Smooth muscle cell (in vitro differentiated cells): Measurements from ENCODE around the gene DMC1. TPM values are rescaled to one million over a fixed set of nuclear protein-coding genes. Genes with fewer than 3 reads are reported as not detected.

Experiments
- DNase-seq: peaks from one replicate; lab custom pipeline; 2025; ENCODE audit not compliant: unreplicated experiment; lab: John Stamatoyannopoulos, UW
- H2AFZ ChIP-seq: fragments of 200-600 bp; sonication (generic); 2 replicates; pipeline ENCODE4 v1.6.0; 2016; ENCODE audit warnings: antibody characterized with exemption, low read depth, mild to moderate bottlenecking
- H3F3A ChIP-seq: fragments of 200-600 bp; sonication (generic); 2 replicates; pipeline ENCODE4 v1.6.0; 2017; ENCODE audit warnings: antibody characterized with exemption, low read depth
- H3K27ac ChIP-seq: fragments of 200-600 bp; sonication (generic); 2 replicates; pipeline ENCODE4 v1.5.1; 2016; ENCODE audit warnings: low read depth, mild to moderate bottlenecking
- H3K27me3 ChIP-seq: fragments of 200-600 bp; sonication (generic); 2 replicates; pipeline ENCODE4 v1.6.1; 2016; ENCODE audit warnings: low read depth, mild to moderate bottlenecking
- H3K36me3 ChIP-seq: fragments of 200-600 bp; sonication (generic); 2 replicates; pipeline ENCODE4 v1.5.1; 2016; ENCODE audit warnings: low read depth
- H3K4me1 ChIP-seq: fragments of 200-600 bp; sonication (generic); 2 replicates; pipeline ENCODE4 v1.5.1; 2016; ENCODE audit warnings: low read depth
- H3K4me2 ChIP-seq: fragments of 200-600 bp; sonication (generic); 2 replicates; pipeline ENCODE4 v1.6.0; 2016; ENCODE audit warnings: mild to moderate bottlenecking
- H3K4me3 ChIP-seq: fragments of 200-600 bp; sonication (generic); 2 replicates; pipeline ENCODE4 v1.5.1; 2016; ENCODE audit warnings: mild to moderate bottlenecking
- H3K79me2 ChIP-seq: fragments of 200-600 bp; sonication (generic); 2 replicates; pipeline ENCODE4 v1.6.0; 2016; ENCODE audit warnings: low read depth, mild to moderate bottlenecking
- H3K9ac ChIP-seq: fragments of 200-600 bp; sonication (generic); 2 replicates; pipeline ENCODE4 v1.6.0; 2016; ENCODE audit warnings: low read depth
- H3K9me3 ChIP-seq: fragments of 200-600 bp; sonication (generic); replicated peaks from 2 replicates; pipeline ENCODE4 v1.5.1; 2016; ENCODE audit warnings: low read depth
- H4K20me1 ChIP-seq: fragments of 200-600 bp; sonication (generic); 2 replicates; pipeline ENCODE4 v1.6.0; 2016; ENCODE audit warnings: low read depth
- CTCF ChIP-seq: fragments of 200-600 bp; sonication (generic); IDR thresholded peaks from 2 replicates; pipeline ENCODE4 v1.5.1; 2017; ENCODE audit warnings: borderline replicate concordance, mild to moderate bottlenecking, antibody characterized with exemption; ENCODE audit not compliant: insufficient read depth, poor library complexity, severe bottlenecking
- WGBS: methylation state at CpG from one replicate; pipeline ENCODE4 v1.1.7; 2016; ENCODE audit warnings: low lambda C conversion rate; 5-methylcytosine and 5-hydroxymethylcytosine counted together
- polyA plus RNA-seq: library from polyadenylated mRNA; unstranded; fragments of >200 nt; fragmentation: Nextera tagmentation; extraction: Ambion mirVana; gene quantifications from 2 replicates; pipeline ENCODE4 v1.2.1, GENCODE V29; 2016
- total RNA-seq: library from RNA; depleted of rRNA; stranded (reverse); fragments of >200 nt; gene quantifications from 2 replicates; pipeline ENCODE4 v1.2.3, GENCODE V29; 2014

The DMC1 gene
- total and polyA plus RNA-seq, 2 experiments from 2014 or later: 0.81 to 1.1 TPM

GRCh38 chr22:38487946-38488345 lies 82.0 kb downstream of the DMC1 start:
- Histone ChIP-seq H3K4me3 (no peak overlapping the region), H3K4me2 (no peak overlapping the region), H3K9me3 (no peaks in the 10 kb centered on the region), H3F3A (peaks cover 78% of the 10 kb centered on the region), H3K27me3 (no peaks in the 10 kb centered on the region), H3K79me2 (peaks cover 34% of the 10 kb centered on the region), H3K27ac (peak overlapping the region; percentile 75), H3K36me3 (peaks cover 26% of the 10 kb centered on the region), H2AFZ (no peak overlapping the region), H4K20me1 (peaks cover 97% of the 10 kb centered on the region), H3K9ac (no peak overlapping the region), H3K4me1 (no peaks in the 10 kb centered on the region)
- WGBS: 90% methylated on average over 6 of the region's 6 CpGs
- DNase-seq: no peak
- TF ChIP-seq CTCF: no peak

GRCh38 chr22:38485783-38486182 lies 84.2 kb downstream of the DMC1 start:
- no peak for DNase-seq

GRCh38 chr22:38484244-38484643 lies 85.7 kb downstream of the DMC1 start:
- Histone ChIP-seq H3K9ac (no peak overlapping the region), H3K9me3 (no peaks in the 10 kb centered on the region), H2AFZ (no peak overlapping the region), H3K4me2 (no peak overlapping the region), H4K20me1 (peaks cover 90% of the 10 kb centered on the region), H3F3A (peaks cover 89% of the 10 kb centered on the region), H3K36me3 (peaks cover 23% of the 10 kb centered on the region), H3K27me3 (no peaks in the 10 kb centered on the region), H3K27ac (peak overlapping the region; percentile 32), H3K4me3 (no peak overlapping the region), H3K4me1 (no peaks in the 10 kb centered on the region), H3K79me2 (peaks cover 13% of the 10 kb centered on the region)
- 75% methylated on average over 1 of the region's 1 CpG for WGBS
- no peak for DNase-seq
- TF ChIP-seq CTCF: no peak

More at GRCh38 chr22:38485783-38486182, 84.2 kb downstream of the DMC1 start:
- Histone ChIP-seq H3K9me3 (no peaks in the 10 kb centered on the region), H3K79me2 (peaks cover 25% of the 10 kb centered on the region), H3F3A (peaks cover 91% of the 10 kb centered on the region), H3K27me3 (no peaks in the 10 kb centered on the region), H3K4me3 (no peak overlapping the region), H4K20me1 (peaks cover 91% of the 10 kb centered on the region), H3K4me1 (no peaks in the 10 kb centered on the region), H3K4me2 (no peak overlapping the region), H3K27ac (no peak overlapping the region), H2AFZ (no peak overlapping the region), H3K36me3 (peaks cover 26% of the 10 kb centered on the region), H3K9ac (no peak overlapping the region)
- WGBS: 77% methylated on average over 5 of the region's 5 CpGs
- no peak for TF ChIP-seq CTCF

GRCh38 chr22:38482662-38483308 lies 87.2 kb downstream of the DMC1 start:
- H3K4me3 ChIP-seq: no peak overlapping the region
- peaks cover 85% of the 10 kb centered on the region for H4K20me1 ChIP-seq
- 94% methylated on average over 6 of the region's 6 CpGs for WGBS
- H3K27ac ChIP-seq: peak overlapping the region; percentile 34
- no peak for TF ChIP-seq CTCF
- H3K36me3 ChIP-seq: peaks cover 13% of the 10 kb centered on the region
- H2AFZ ChIP-seq: no peak overlapping the region
- H3K9ac ChIP-seq: no peak overlapping the region
- H3K4me2 ChIP-seq: no peak overlapping the region
- H3K79me2 ChIP-seq: peaks cover 1% of the 10 kb centered on the region
- H3F3A ChIP-seq: peaks cover 76% of the 10 kb centered on the region
- H3K27me3 ChIP-seq: no peaks in the 10 kb centered on the region
- no peaks in the 10 kb centered on the region for H3K4me1 ChIP-seq
- no peak for DNase-seq
- H3K9me3 ChIP-seq: no peaks in the 10 kb centered on the region
